H1 (cell line): ENCODE data around the gene CAPN15. TPM values are rescaled to one million over a fixed set of nuclear protein-coding genes. Genes with fewer than 3 reads are reported as not detected.

Experiments used
- CTCF ChIA-PET: fragments of 300-600 bp; sonication (Branson Sonifier 250); formaldehyde crosslinking; loops from one replicate; lab custom pipeline; 2021; ENCODE audit not compliant: partially characterized antibody; lab: Charles Lee
- POLR2A ChIA-PET: fragments of 300-600 bp; sonication (Branson Sonifier 250); formaldehyde crosslinking; loops from one replicate; lab custom pipeline; 2021; ENCODE audit warnings: inconsistent platforms; ENCODE audit not compliant: partially characterized antibody; lab: Charles Lee
- DNase-seq, 2 experiments: peaks; one replicate each; pipeline versions ENCODE4 v3.0.0 to v3.0.0-alpha.2; 2010 to 2022; ENCODE audit warnings: low spot score in 2 of 2, low read depth in 1 of 2, mixed read lengths in 1 of 2
- FAIRE-seq: peaks from 2 replicates; lab custom pipeline; 2011; peaks lifted over from hg19 to GRCh38; lab: Jason Lieb, UNC
- H2AFZ ChIP-seq: 2 replicates; pipeline ENCODE4 v1.8.1; 2012; ENCODE audit warnings: low read length, inconsistent platforms
- H2AK5ac ChIP-seq: 2 replicates; pipeline ENCODE4 v1.6.1; 2013; ENCODE audit warnings: low read depth, low read length
- H2BK120ac ChIP-seq: replicated peaks from 2 replicates; pipeline ENCODE3; 2013; ENCODE audit warnings: low read depth, low read length, inconsistent platforms
- H2BK12ac ChIP-seq: 2 replicates; pipeline ENCODE4 v1.6.1; 2013; ENCODE audit warnings: low read depth, low read length
- H2BK15ac ChIP-seq: 2 replicates; pipeline ENCODE4 v1.6.1; 2013; ENCODE audit warnings: low read length
- H2BK20ac ChIP-seq: 2 replicates; pipeline ENCODE4 v1.6.1; 2013; ENCODE audit warnings: low read length
- H2BK5ac ChIP-seq: 2 replicates; pipeline ENCODE4 v1.6.1; 2013; ENCODE audit warnings: low read depth, low read length
- H3K14ac ChIP-seq: 2 replicates; pipeline ENCODE4 v1.6.1; 2013; ENCODE audit warnings: inconsistent platforms; ENCODE audit not compliant: insufficient read length
- H3K18ac ChIP-seq: 2 replicates; pipeline ENCODE4 v1.6.1; 2013; ENCODE audit warnings: low read length; ENCODE audit errors: extremely low read depth
- H3K23ac ChIP-seq: 2 replicates; pipeline ENCODE4 v1.6.1; 2013; ENCODE audit warnings: inconsistent platforms; ENCODE audit not compliant: insufficient read length
- H3K23me2 ChIP-seq: 2 replicates; pipeline ENCODE4 v1.6.1; 2013; ENCODE audit warnings: low read depth, low read length
- H3K27ac ChIP-seq: 2 replicates; pipeline ENCODE4 v1.6.1; 2011; ENCODE audit warnings: low read depth, low read length, inconsistent platforms
- H3K27me3 ChIP-seq, 4 experiments: replicated peaks in 1 of 4; 1 replicate in 1 of 4; 2 replicates in 3 of 4; pipeline versions ENCODE4 v1.6.1 to v1.8.1; 2011 to 2013; ENCODE audit warnings: low read length in 3 of 4, mild to moderate bottlenecking in 3 of 4, inconsistent platforms in 2 of 4, mixed read lengths in 2 of 4, moderate library complexity in 1 of 4; ENCODE audit not compliant: control insufficient read depth in 3 of 4, insufficient read depth in 3 of 4; ENCODE audit errors: extremely low read depth in 1 of 4
- H3K36me3 ChIP-seq, 4 experiments: 2 replicates each; pipeline versions ENCODE4 v1.6.1 to v1.8.1; 2011 to 2013; ENCODE audit warnings: mild to moderate bottlenecking in 4 of 4, low read length in 3 of 4, moderate library complexity in 2 of 4, control low read depth in 1 of 4, inconsistent platforms in 1 of 4; ENCODE audit not compliant: insufficient read depth in 4 of 4, control insufficient read depth in 2 of 4
- H3K4ac ChIP-seq: replicated peaks from 2 replicates; pipeline ENCODE3; 2013; ENCODE audit warnings: low read length, low read depth, mixed read lengths, inconsistent platforms; ENCODE audit not compliant: insufficient read length
- H3K4me1 ChIP-seq, 4 experiments: replicated peaks in 1 of 4; 1 replicate in 1 of 4; 2 replicates in 3 of 4; pipeline versions ENCODE4 v1.6.1 to v1.8.1; 2011 to 2013; ENCODE audit warnings: low read length in 3 of 4, inconsistent platforms in 2 of 4, mixed read lengths in 1 of 4; ENCODE audit not compliant: insufficient read depth in 4 of 4, control insufficient read depth in 3 of 4
- H3K4me2 ChIP-seq, 2 experiments: 2 replicates each; pipeline versions ENCODE4 v1.6.1 to v1.8.1; 2011 to 2013; ENCODE audit warnings: low read depth in 2 of 2, low read length in 2 of 2, control low read depth in 1 of 2, inconsistent platforms in 1 of 2, mild to moderate bottlenecking in 1 of 2; ENCODE audit not compliant: insufficient read depth in 1 of 2
- H3K4me3 ChIP-seq, 4 experiments: fragments of 200-600, 300-600 bp in 1 of 4; sonication (generic), shearing (Covaris generic), sonication (Bioruptor Twin) in 1 of 4; 2 replicates each; pipeline versions ENCODE4 v1.5.1 to v1.8.1; 2011 to 2016; ENCODE audit warnings: low read length in 4 of 4, low read depth in 3 of 4, control low read depth in 2 of 4, inconsistent platforms in 2 of 4, mild to moderate bottlenecking in 2 of 4, mixed read lengths in 1 of 4, moderate library complexity in 1 of 4; ENCODE audit not compliant: insufficient read depth in 2 of 4; ENCODE audit errors: extremely low read depth in 1 of 4
- H3K56ac ChIP-seq: replicated peaks from 2 replicates; pipeline ENCODE3; 2013; ENCODE audit warnings: low read depth, mild to moderate bottlenecking, mixed read lengths, low read length, inconsistent platforms; ENCODE audit not compliant: insufficient read length
- H3K79me1 ChIP-seq: 2 replicates; pipeline ENCODE4 v1.6.1; 2013; ENCODE audit warnings: low read depth, low read length, control low read depth
- H3K79me2 ChIP-seq, 2 experiments: 2 replicates each; pipeline versions ENCODE4 v1.6.1 to v1.8.1; 2012 to 2013; ENCODE audit warnings: low read length in 2 of 2, mild to moderate bottlenecking in 2 of 2, inconsistent platforms in 1 of 2; ENCODE audit not compliant: insufficient read depth in 2 of 2, control insufficient read depth in 1 of 2
- H3K9ac ChIP-seq, 4 experiments: replicated peaks in 1 of 4; 1 replicate in 1 of 4; 2 replicates in 3 of 4; pipeline versions ENCODE4 v1.6.1 to v1.8.1; 2011 to 2013; ENCODE audit warnings: low read depth in 3 of 4, low read length in 3 of 4, control low read depth in 2 of 4, mild to moderate bottlenecking in 2 of 4, moderate library complexity in 2 of 4, inconsistent platforms in 1 of 4; ENCODE audit errors: extremely low read depth in 1 of 4
- H3K9me3 ChIP-seq, 2 experiments: 2 replicates each; pipeline versions ENCODE4 v1.6.1 to v1.8.1; 2012 to 2013; ENCODE audit warnings: mild to moderate bottlenecking in 2 of 2, moderate library complexity in 2 of 2, control low read depth in 1 of 2, inconsistent platforms in 1 of 2, low read depth in 1 of 2, low read length in 1 of 2, mixed read lengths in 1 of 2; ENCODE audit not compliant: insufficient read depth in 2 of 2
- H4K20me1 ChIP-seq, 2 experiments: replicated peaks in 1 of 2; 2 replicates each; pipeline versions ENCODE3 to v1.8.1; 2011 to 2013; ENCODE audit warnings: inconsistent platforms in 2 of 2, low read length in 2 of 2, mild to moderate bottlenecking in 1 of 2; ENCODE audit not compliant: insufficient read depth in 2 of 2, control insufficient read depth in 1 of 2
- H4K5ac ChIP-seq: 2 replicates; pipeline ENCODE4 v1.6.1; 2013; ENCODE audit warnings: low read length, low read depth, mixed read lengths, inconsistent platforms; ENCODE audit not compliant: insufficient read length
- H4K8ac ChIP-seq: 2 replicates; pipeline ENCODE4 v1.8.0; 2013; ENCODE audit warnings: mild to moderate bottlenecking, moderate library complexity, low read length, inconsistent platforms; ENCODE audit not compliant: insufficient read depth; ENCODE audit errors: extremely low read depth
- H4K91ac ChIP-seq: replicated peaks from 2 replicates; pipeline ENCODE3; 2013; ENCODE audit warnings: low read length, mixed read lengths, inconsistent platforms; ENCODE audit not compliant: insufficient read length
- BCL11A ChIP-seq, 2 experiments: IDR thresholded peaks; one replicate each; pipeline ENCODE4 v1.6.1; 2011; ENCODE audit warnings: low read depth in 2 of 2, low read length in 2 of 2, mild to moderate bottlenecking in 2 of 2
- POLR2A ChIP-seq, 2 experiments: IDR thresholded peaks; 1 replicate in 1 of 2; 2 replicates in 1 of 2; pipeline ENCODE4 v1.6.1; 2011; ENCODE audit warnings: low read depth in 2 of 2, low read length in 2 of 2, mild to moderate bottlenecking in 2 of 2; ENCODE audit errors: control extremely low read depth in 1 of 2
- SAP30 ChIP-seq: fragments of 300-600 bp; sonication (generic); IDR thresholded peaks from 2 replicates; pipeline ENCODE4 v1.7.1; 2012; ENCODE audit warnings: low read length, moderate library complexity, mild to moderate bottlenecking, inconsistent platforms; ENCODE audit not compliant: insufficient read depth, insufficient replicate concordance
- SP4 ChIP-seq: IDR thresholded peaks from 2 replicates; pipeline ENCODE4 v1.6.1; 2012; ENCODE audit warnings: low read length, inconsistent platforms
- WGBS, 2 experiments: shearing (Covaris generic) in 1 of 2; methylation state at CpG; one replicate each; pipeline versions ENCODE4 v1.1.6 to v1.1.7; 2013 to 2015; ENCODE audit warnings: low lambda C conversion rate in 2 of 2, mixed read lengths in 2 of 2, inconsistent platforms in 1 of 2, low coverage in 1 of 2, missing lambda C conversion rate in 1 of 2; ENCODE audit not compliant: insufficient replicate concordance in 2 of 2, insufficient coverage in 1 of 2, insufficient read length in 1 of 2; ENCODE audit errors: extremely low coverage in 1 of 2, missing lambda C conversion rate in 1 of 2; 5-methylcytosine and 5-hydroxymethylcytosine counted together
- polyA plus RNA-seq, 7 experiments: library from polyadenylated mRNA; depleted of rRNA in 3 of 7; stranded (reverse) in 5 of 7; unstranded in 2 of 7; fragments of >200 nt in 5 of 7; fragments of 200-250 nt in 2 of 7; gene quantifications; 1 replicate in 5 of 7; 2 replicates in 1 of 7; 4 replicates in 1 of 7; pipeline versions ENCODE4 v1.2.1 to v1.2.3, GENCODE V29; 2011 to 2013; ENCODE audit warnings: missing spikeins in 2 of 7, mixed read lengths in 2 of 7
- total RNA-seq: library from RNA; stranded (reverse); fragmentation: NEBNext Ultra II Directional; extraction: Animal tissue kit (Norgen Biotek cat#: 25700); gene quantifications from 2 replicates; pipeline ENCODE4 v1.2.1, GENCODE V29; 2021

Gene CAPN15
- total and polyA plus RNA-seq, 2 of the 8 experiments (the other 6 are each of a cell fraction or from before 2014, with no cell fraction given), result 38.9 to 76.9 TPM

- Histone ChIP-seq H3K23me2 (no peaks in the 10 kb centered on the region), H3K79me2 (peaks cover 0 to 8% of the 10 kb centered on the region in 2 experiments; a peak in 2 of 4 replicates), H3K36me3 (peaks cover 0 to 3% (median under 1%) of the 10 kb centered on the region in 4 experiments; a peak in 2 of 8 replicates), H3K27me3 (peaks cover 0 to 13% (median 7%) of the 10 kb centered on the region in 4 experiments; a peak in 5 of 7 replicates), H2BK12ac (no peak overlapping the region), H3K27ac (no peak overlapping the region), H2BK5ac (no peak overlapping the region), H4K5ac (no peak overlapping the region), H3K4me1 (peaks cover 0 to 2% (median 0%) of the 10 kb centered on the region in 4 experiments; a peak in 1 of 7 replicates), H3K4me3 (no peak overlapping the region), H2AFZ (no peak overlapping the region), H2BK120ac (no peak overlapping the region), H4K91ac (no peak overlapping the region), H2BK15ac (no peak overlapping the region), H3K79me1 (peaks cover 12% of the 10 kb centered on the region; the same call in 1 of the 2 replicates), H3K4me2 (no peak overlapping the region), H4K8ac (no peak overlapping the region), H3K9me3 (peaks cover 0 to 4% of the 10 kb centered on the region in 2 experiments; a peak in 1 of 4 replicates), H3K4ac (no peak overlapping the region), H3K9ac (no peak overlapping the region), H2AK5ac (no peak overlapping the region), H3K18ac (no peak overlapping the region), H2BK20ac (no peak overlapping the region), H3K14ac (no peak overlapping the region), H3K56ac (no peak overlapping the region), H4K20me1 (peaks cover 16 to 28% of the 10 kb centered on the region in 2 experiments), H3K23ac (no peak overlapping the region)
- ChIA-PET CTCF (interaction anchor here (0.7 to 4.2 kb wide), 5 partner anchors 9 to 26 kb away, joined by 3 to 22 read pairs (median 5); no protein-coding TSS in a partner anchor), POLR2A (interaction anchor here (1.2 to 2.6 kb wide), 3 partner anchors 9 to 15 kb away, joined by 3 to 8 read pairs (median 3); no protein-coding TSS in a partner anchor)
- WGBS, 2 experiments, result 94% methylated on average over 31 of the region's 34 CpGs; no CpG with 5 or more reads in 1 of the 2 experiments
- no peak for TF ChIP-seq SAP30
- no peak for TF ChIP-seq POLR2A (IDR thresholded peaks at IDR 0.05; ENCODE audit: control extremely low read depth in 1 of 2, low read depth in 2 of 2, low read length in 2 of 2)
- TF ChIP-seq BCL11A (IDR thresholded peaks at IDR 0.05; ENCODE audit: low read depth in 2 of 2, low read length in 2 of 2), result no peak
- TF ChIP-seq SP4, result no peak
- FAIRE-seq (no peak), DNase-seq (no peak)
Measured at GRCh38 chr16:595942-596735, 68.6 kb downstream of the CAPN15 start.
